Neural cell (in vitro differentiated cells): ENCODE measurements around the gene LARGE1. TPM values are rescaled to one million over a fixed set of nuclear protein-coding genes. Genes with fewer than 3 reads are reported as not detected.

Experiments
- H2AFZ ChIP-seq: fragments of 200-600, 300-800 bp; sonication (generic), shearing (Covaris generic); 2 replicates; pipeline ENCODE4 v1.6.0; 2014; ENCODE audit warnings: low read depth, mild to moderate bottlenecking, antibody characterized with exemption, low read length, moderate library complexity
- H3F3A ChIP-seq: fragments of 200-600 bp; shearing (Covaris generic); 2 replicates; pipeline ENCODE4 v1.6.1; 2016; ENCODE audit warnings: mild to moderate bottlenecking, moderate library complexity, mixed read lengths, antibody characterized with exemption, low read length; ENCODE audit not compliant: insufficient read depth, poor library complexity, severe bottlenecking
- H3K27ac ChIP-seq: fragments of 200-600, 300-800 bp; sonication (generic), shearing (Covaris generic); 2 replicates; pipeline ENCODE4 v1.5.1; 2014; ENCODE audit warnings: mild to moderate bottlenecking, low read length, moderate library complexity
- H3K27me3 ChIP-seq: fragments of 300-800, 200-600 bp; sonication (generic), shearing (Covaris generic); 2 replicates; pipeline ENCODE4 v1.6.0; 2014; ENCODE audit warnings: mild to moderate bottlenecking, low read depth, low read length, moderate library complexity; ENCODE audit not compliant: insufficient read depth
- H3K36me3 ChIP-seq: fragments of 300-800, 200-600 bp; sonication (generic), shearing (Covaris generic); 2 replicates; pipeline ENCODE4 v1.5.1; 2014; ENCODE audit warnings: mild to moderate bottlenecking, antibody characterized with exemption, low read length, moderate library complexity; ENCODE audit not compliant: insufficient read depth
- H3K4me2 ChIP-seq: fragments of 300-800, 200-600 bp; sonication (generic), shearing (Covaris generic); 2 replicates; pipeline ENCODE4 v1.6.0; 2014; ENCODE audit warnings: mild to moderate bottlenecking, low read length
- H3K4me3 ChIP-seq: fragments of 300-800, 200-600 bp; sonication (generic), shearing (Covaris generic); 2 replicates; pipeline ENCODE4 v1.5.1; 2014; ENCODE audit warnings: mild to moderate bottlenecking, low read length, moderate library complexity
- H3K79me2 ChIP-seq: fragments of 200-600 bp; shearing (Covaris generic); replicated peaks from 2 replicates; pipeline ENCODE4 v1.6.0; 2014; ENCODE audit warnings: mild to moderate bottlenecking, low read length, moderate library complexity; ENCODE audit not compliant: insufficient read depth
- H3K9ac ChIP-seq: fragments of 300-800, 200-600 bp; sonication (generic), shearing (Covaris generic); 2 replicates; pipeline ENCODE4 v1.6.1; 2016; ENCODE audit warnings: mild to moderate bottlenecking, low read length, mixed read lengths
- H3K9me2 ChIP-seq: fragments of 200-600 bp; shearing (Covaris generic); 2 replicates; pipeline ENCODE4 v1.6.1; 2016; ENCODE audit warnings: mild to moderate bottlenecking, low read length, mixed read lengths; ENCODE audit not compliant: insufficient read depth
- H3K9me3 ChIP-seq: fragments of 200-600, 300-800 bp; sonication (generic), shearing (Covaris generic); 2 replicates; pipeline ENCODE4 v1.6.1; 2016; ENCODE audit warnings: mild to moderate bottlenecking, mixed run types, low read length, moderate library complexity, mixed read lengths
- H4K20me1 ChIP-seq: fragments of 200-600 bp; shearing (Covaris generic); 2 replicates; pipeline ENCODE4 v1.6.1; 2016; ENCODE audit warnings: mild to moderate bottlenecking, mixed run types; ENCODE audit not compliant: insufficient read depth
- CTCF ChIP-seq: fragments of 450-650 bp; IDR thresholded peaks from 2 replicates; pipeline ENCODE4 v1.5.1; 2014; ENCODE audit warnings: antibody characterized with exemption, mild to moderate bottlenecking, moderate library complexity; ENCODE audit not compliant: poor library complexity, severe bottlenecking
- EP300 ChIP-seq: fragments of 450-650 bp; conservative IDR thresholded peaks from 2 replicates; pipeline ENCODE4 v1.6.1; 2014; ENCODE audit warnings: antibody characterized with exemption, mild to moderate bottlenecking, moderate library complexity; ENCODE audit not compliant: poor library complexity, severe bottlenecking
- EZH2 ChIP-seq: fragments of 200-600, 300-800 bp; shearing (Covaris generic), sonication (generic); IDR thresholded peaks from 2 replicates; pipeline ENCODE4 v1.6.1; 2014; ENCODE audit warnings: antibody characterized with exemption, low read length, borderline replicate concordance, mild to moderate bottlenecking; ENCODE audit not compliant: insufficient read depth, poor library complexity, severe bottlenecking
- MXI1 ChIP-seq: fragments of 450-650 bp; conservative IDR thresholded peaks from 2 replicates; pipeline ENCODE4 v1.6.1; 2014; ENCODE audit warnings: antibody characterized with exemption, mild to moderate bottlenecking; ENCODE audit not compliant: poor library complexity, severe bottlenecking
- POLR2AphosphoS5 ChIP-seq: IDR thresholded peaks from 2 replicates; pipeline ENCODE4 v1.6.1; 2012
- RAD21 ChIP-seq: fragments of 450-650 bp; conservative IDR thresholded peaks from 2 replicates; pipeline ENCODE4 v1.6.1; 2014; ENCODE audit warnings: antibody characterized with exemption, mild to moderate bottlenecking, moderate library complexity
- REST ChIP-seq: IDR thresholded peaks from 2 replicates; pipeline ENCODE4 v1.6.1; 2012; ENCODE audit warnings: borderline replicate concordance
- SMC3 ChIP-seq: fragments of 450-650 bp; conservative IDR thresholded peaks from 2 replicates; pipeline ENCODE4 v1.6.1; 2014; ENCODE audit warnings: antibody characterized with exemption, mild to moderate bottlenecking, moderate library complexity; ENCODE audit not compliant: poor library complexity
- TAF1 ChIP-seq: IDR thresholded peaks from 2 replicates; pipeline ENCODE4 v1.6.1; 2012; ENCODE audit warnings: low read depth
- polyA plus RNA-seq: library from polyadenylated mRNA; depleted of rRNA; stranded (reverse); fragments of >200 nt; gene quantifications from 2 replicates; pipeline ENCODE4 v1.2.3, GENCODE V29; 2014

Gene LARGE1
- polyA plus RNA-seq, 1 donor from 2014 or later: 27.5 TPM

GRCh38 chr22:33561149-33561807 is 359.0 kb downstream of the LARGE1 start:
- Histone ChIP-seq H3F3A (no peaks in the 10 kb centered on the region), H3K9me2 (no peaks in the 10 kb centered on the region), H2AFZ (no peak overlapping the region), H3K4me3 (no peak overlapping the region), H3K9me3 (no peaks in the 10 kb centered on the region), H3K36me3 (no peaks in the 10 kb centered on the region), H3K27ac (no peak overlapping the region), H3K9ac (no peak overlapping the region), H3K27me3 (no peaks in the 10 kb centered on the region), H3K79me2 (no peaks in the 10 kb centered on the region), H3K4me2 (no peak overlapping the region), H4K20me1 (no peaks in the 10 kb centered on the region)
- no peak for TF ChIP-seq SMC3
- TF ChIP-seq CTCF: no peak
- TF ChIP-seq TAF1: no peak
- no peak for TF ChIP-seq EZH2
- TF ChIP-seq POLR2AphosphoS5: no peak
- TF ChIP-seq RAD21: no peak

- H3K9me2 ChIP-seq: no peaks in the 10 kb centered on the region
- H3F3A ChIP-seq: no peaks in the 10 kb centered on the region
- H3K9me3 ChIP-seq: no peaks in the 10 kb centered on the region
- no peak overlapping the region for H3K9ac ChIP-seq
- no peak overlapping the region for H3K4me3 ChIP-seq
- no peak overlapping the region for H2AFZ ChIP-seq
- no peaks in the 10 kb centered on the region for H3K27me3 ChIP-seq
- no peaks in the 10 kb centered on the region for H4K20me1 ChIP-seq
- no peaks in the 10 kb centered on the region for H3K36me3 ChIP-seq
- no peak overlapping the region for H3K27ac ChIP-seq
- no peaks in the 10 kb centered on the region for H3K79me2 ChIP-seq
- H3K4me2 ChIP-seq: no peak overlapping the region
- TF ChIP-seq RAD21 (no peak), EZH2 (no peak), REST (no peak), SMC3 (no peak), MXI1 (no peak), POLR2AphosphoS5 (no peak), TAF1 (no peak), CTCF (no peak), EP300 (no peak)
These were observed 362.4 kb downstream of the LARGE1 start for GRCh38 chr22:33557836-33558235.
